ENCODE results near the gene C1orf174.

The C1orf174 gene

DNA sequence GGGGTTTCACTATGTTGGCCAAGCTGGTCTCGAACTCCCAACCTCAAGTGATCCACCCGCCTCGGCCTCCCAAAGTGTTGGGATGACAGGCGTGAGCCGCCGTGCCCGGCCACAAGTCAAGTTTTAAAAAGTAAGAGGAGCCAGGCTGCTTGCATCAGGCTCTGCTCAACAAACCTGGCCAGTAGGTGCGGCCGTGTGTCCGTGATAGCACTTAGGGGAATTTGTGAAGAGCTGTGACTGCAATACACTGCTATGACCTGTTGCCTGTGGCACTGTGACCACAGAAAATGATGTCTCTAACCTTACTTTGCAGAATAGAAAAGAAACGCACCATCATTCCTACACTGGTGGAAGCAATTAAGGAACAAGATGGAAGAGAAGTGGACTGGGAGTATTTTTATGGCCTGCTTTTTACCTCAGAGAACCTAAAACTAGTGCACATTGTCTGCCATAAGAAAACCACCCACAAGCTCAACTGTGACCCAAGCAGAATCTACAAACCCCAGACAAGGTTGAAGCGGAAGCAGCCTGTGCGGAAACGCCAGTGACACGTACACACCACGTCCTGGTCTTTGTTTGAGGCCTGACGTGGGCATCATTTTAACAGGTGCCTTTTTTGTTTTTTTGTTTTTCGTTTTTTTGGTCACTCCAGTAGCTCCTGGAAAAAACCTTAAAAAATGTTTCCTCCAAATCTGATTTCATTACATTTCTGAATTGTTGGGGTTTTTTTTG, 16.7 kb downstream of the C1orf174 start:
- H3K27ac Mint-ChIP-seq = no peak overlapping the region
- peaks cover 7% of the 10 kb centered on the region for H3K4me1 Mint-ChIP-seq (ENCODE audit: low read depth)
- no peaks in the 10 kb centered on the region for H3K9me3 Mint-ChIP-seq (ENCODE audit: low read depth)
- H3K36me3 Mint-ChIP-seq = peaks cover 17% of the 10 kb centered on the region
- H3K27me3 Mint-ChIP-seq = no peaks in the 10 kb centered on the region
- no peak overlapping the region for H3K4me3 Mint-ChIP-seq

DNA sequence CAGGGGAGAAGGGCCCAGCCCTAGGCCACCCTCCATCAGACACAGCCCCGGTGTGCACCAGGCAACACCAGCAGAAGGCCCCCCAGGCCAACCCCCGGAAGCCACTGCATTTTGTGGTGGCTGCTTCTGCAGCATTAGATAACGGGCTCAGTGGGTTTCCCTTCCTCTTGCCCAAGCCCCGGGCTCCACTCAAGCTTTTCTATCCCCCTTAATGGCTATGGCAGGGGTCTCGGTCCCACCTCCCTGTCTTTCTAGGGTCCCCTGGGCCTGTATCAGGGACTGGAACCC, 18.9 kb downstream of the C1orf174 start:
- H3K9me3 Mint-ChIP-seq (ENCODE audit: low read depth) = no peaks in the 10 kb centered on the region
- no peak overlapping the region for H3K27ac Mint-ChIP-seq
- peaks cover 17% of the 10 kb centered on the region for H3K36me3 Mint-ChIP-seq
- H3K4me3 Mint-ChIP-seq = no peak overlapping the region
- H3K27me3 Mint-ChIP-seq = no peaks in the 10 kb centered on the region
- H3K4me1 Mint-ChIP-seq (ENCODE audit: low read depth) = peaks cover 5% of the 10 kb centered on the region

DNA sequence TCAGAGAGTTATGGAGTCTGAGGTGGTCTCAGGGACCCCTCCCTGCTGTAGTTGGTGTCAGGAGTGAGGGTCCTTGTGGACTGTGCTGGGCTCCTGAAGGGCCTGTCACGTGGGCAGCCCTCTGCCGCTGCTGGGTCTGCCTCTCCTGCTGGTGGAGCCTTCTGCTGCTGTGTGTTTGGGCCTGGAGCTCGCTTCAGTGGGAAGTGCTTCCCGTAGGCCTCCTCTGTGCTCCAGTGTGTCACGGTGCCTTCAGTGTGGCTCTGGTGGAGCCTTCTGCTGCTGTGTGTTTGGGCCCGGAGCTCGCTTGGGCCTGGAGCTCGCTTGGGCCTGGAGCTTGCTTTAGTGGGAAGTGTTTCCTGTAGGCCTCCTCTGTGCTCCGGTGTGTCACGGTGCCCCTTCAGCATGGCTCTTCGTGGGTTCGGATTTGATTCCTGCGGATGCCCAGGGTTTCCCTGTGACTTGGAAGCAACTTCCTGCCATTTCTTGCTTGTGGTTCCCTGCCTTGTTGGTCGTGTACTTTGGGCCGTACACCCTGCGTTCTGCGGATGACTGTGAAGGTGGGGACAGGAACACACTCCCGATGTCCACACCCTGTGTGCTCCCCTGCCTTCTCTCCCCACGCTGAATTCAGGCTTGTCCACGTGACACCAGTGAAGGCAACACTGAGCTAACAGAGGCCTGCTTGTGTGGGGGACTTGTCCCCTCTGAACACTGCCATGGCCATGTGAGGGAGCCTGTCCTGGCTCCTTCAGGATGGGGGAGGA, 19.5 kb downstream of the C1orf174 start:
- Mint-ChIP-seq H3K4me1 (ENCODE audit: low read depth) (peaks cover 5% of the 10 kb centered on the region), H3K36me3 (peaks cover 17% of the 10 kb centered on the region), H3K9me3 (ENCODE audit: low read depth) (no peaks in the 10 kb centered on the region), H3K27ac (no peak overlapping the region), H3K27me3 (no peaks in the 10 kb centered on the region), H3K4me3 (no peak overlapping the region)

DNA sequence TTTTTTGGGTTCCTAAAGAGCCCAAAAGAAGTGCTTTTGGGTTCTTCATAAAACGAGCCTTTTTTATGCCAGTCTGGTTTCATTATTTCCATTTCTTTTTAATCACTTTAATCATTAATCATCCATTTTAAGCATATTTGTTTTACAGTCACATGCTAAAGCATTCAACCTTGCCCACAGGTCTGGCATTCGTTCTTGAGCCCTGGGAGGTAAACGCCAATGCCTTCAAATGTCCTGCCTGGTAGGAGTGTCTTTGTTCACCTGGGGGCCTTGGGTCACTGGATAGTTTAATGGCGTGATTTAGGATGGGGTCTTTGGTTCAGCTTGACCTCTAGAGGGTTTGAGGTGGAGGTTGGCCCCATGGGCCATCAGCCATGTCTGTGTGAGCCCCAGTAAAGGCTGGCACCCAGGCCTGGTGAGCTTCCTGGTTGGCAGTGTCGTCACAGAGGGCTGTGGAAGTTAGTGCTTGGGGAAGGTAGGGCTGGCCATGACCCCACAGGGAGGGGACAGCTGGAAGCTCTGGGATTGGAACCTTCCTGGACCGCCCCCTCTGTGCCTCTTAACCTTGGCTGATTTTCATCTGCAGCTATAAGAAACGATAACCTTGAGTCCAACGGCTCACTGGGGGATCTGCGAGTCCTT, 20.2 kb downstream of the C1orf174 start:
- Mint-ChIP-seq H3K27me3 (no peaks in the 10 kb centered on the region), H3K27ac (no peak overlapping the region), H3K4me3 (no peak overlapping the region), H3K36me3 (peaks cover 15% of the 10 kb centered on the region), H3K4me1 (ENCODE audit: low read depth) (peaks cover 5% of the 10 kb centered on the region), H3K9me3 (ENCODE audit: low read depth) (no peaks in the 10 kb centered on the region)

DNA sequence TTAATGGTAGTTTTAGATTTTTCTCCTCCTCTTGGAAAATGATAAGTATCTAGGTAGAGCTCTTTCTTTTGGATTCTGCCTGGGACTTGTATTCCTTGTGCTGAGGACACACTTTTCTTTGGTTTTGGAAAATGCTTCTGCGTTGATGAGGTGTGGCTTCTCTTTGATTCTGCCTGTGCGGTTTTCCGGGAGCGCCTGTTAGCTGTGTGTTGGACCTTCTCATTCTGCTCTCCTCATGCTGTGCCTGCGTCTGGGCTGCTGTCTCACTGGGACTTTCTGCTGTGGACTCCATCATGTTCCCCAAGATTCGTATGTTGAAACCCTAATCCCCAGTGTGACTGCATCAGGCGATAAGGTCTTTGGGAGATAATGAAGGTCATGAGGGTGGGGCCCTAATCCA, 21.0 kb downstream of the C1orf174 start:
- H3K27ac Mint-ChIP-seq = no peak overlapping the region
- peaks cover 11% of the 10 kb centered on the region for H3K36me3 Mint-ChIP-seq
- no peak overlapping the region for H3K4me3 Mint-ChIP-seq
- no peaks in the 10 kb centered on the region for H3K27me3 Mint-ChIP-seq
- H3K4me1 Mint-ChIP-seq (ENCODE audit: low read depth) = peaks cover 5% of the 10 kb centered on the region
- H3K9me3 Mint-ChIP-seq (ENCODE audit: low read depth) = no peaks in the 10 kb centered on the region

DNA sequence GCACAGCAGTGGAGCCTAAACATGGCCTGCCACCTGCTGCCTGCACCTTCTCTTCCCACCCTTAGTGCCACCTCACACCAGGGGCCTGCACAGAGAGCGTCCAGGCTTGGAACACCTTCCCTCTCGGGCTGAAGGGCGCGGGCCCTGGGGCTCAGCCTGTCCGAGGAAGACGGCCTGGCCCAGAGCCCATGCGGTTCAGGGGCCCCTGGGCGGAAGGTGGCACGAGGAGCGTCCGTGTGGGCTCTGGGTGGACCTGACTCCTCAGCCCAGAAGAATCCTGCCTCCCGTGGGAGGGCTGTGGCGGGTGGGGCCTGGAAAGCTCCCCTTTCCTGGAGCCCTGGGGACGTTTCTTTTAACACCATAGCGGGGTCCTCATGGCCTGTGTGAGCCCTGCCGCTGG, 23.4 kb downstream of the C1orf174 start:
- H3K4me1 Mint-ChIP-seq (ENCODE audit: low read depth) = peaks cover 5% of the 10 kb centered on the region
- H3K36me3 Mint-ChIP-seq = peaks cover 13% of the 10 kb centered on the region
- H3K27ac Mint-ChIP-seq = no peak overlapping the region
- no peaks in the 10 kb centered on the region for H3K27me3 Mint-ChIP-seq
- H3K9me3 Mint-ChIP-seq (ENCODE audit: low read depth) = no peaks in the 10 kb centered on the region
- H3K4me3 Mint-ChIP-seq = no peak overlapping the region

DNA sequence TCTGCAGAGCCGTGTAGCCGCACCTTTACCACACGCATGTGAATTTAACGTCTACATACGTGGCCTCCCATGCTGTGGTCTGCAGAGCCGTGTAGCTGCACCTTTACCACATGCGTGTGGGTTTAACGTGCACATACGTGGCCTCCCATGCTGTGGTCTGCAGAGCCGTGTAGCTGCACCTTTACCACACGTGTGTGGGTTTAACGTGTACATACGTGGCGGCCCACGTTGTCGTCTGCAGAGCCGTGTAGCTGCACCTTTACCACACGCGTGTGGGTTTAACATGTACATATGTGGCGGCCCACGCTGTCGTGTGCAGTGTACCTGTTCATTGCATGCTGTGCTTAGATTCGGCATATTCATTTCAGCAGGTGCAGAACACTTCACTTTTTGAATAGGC, 25.3 kb downstream of the C1orf174 start:
- Mint-ChIP-seq H3K9me3 (ENCODE audit: low read depth) (no peaks in the 10 kb centered on the region), H3K27me3 (no peaks in the 10 kb centered on the region), H3K36me3 (peaks cover 10% of the 10 kb centered on the region), H3K4me1 (ENCODE audit: low read depth) (no peaks in the 10 kb centered on the region), H3K4me3 (no peak overlapping the region), H3K27ac (no peak overlapping the region)

DNA sequence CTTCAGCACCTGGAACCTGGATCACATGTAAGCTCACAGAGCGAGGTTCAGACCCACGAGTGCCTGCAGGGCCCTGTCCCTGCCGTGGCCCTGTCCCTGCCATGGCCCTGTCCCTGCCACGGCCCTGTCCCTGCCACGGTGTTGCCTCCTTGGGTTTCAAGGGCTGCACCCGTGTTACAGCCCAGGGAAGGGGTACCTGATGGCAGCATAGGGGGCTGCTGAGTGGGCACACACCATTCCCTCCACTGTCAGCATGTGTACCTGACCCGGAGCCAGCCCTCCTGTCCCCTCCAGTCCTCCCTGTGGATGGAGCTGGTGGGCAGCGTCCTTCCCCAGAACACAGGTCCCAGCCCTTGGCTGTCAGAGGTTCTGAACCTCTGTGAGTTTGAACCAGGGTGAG, 27.5 kb downstream of the C1orf174 start:
- Mint-ChIP-seq H3K4me3 (no peak overlapping the region), H3K27me3 (no peaks in the 10 kb centered on the region), H3K9me3 (ENCODE audit: low read depth) (no peaks in the 10 kb centered on the region), H3K36me3 (peaks cover 2% of the 10 kb centered on the region), H3K4me1 (ENCODE audit: low read depth) (no peaks in the 10 kb centered on the region), H3K27ac (no peak overlapping the region)

DNA sequence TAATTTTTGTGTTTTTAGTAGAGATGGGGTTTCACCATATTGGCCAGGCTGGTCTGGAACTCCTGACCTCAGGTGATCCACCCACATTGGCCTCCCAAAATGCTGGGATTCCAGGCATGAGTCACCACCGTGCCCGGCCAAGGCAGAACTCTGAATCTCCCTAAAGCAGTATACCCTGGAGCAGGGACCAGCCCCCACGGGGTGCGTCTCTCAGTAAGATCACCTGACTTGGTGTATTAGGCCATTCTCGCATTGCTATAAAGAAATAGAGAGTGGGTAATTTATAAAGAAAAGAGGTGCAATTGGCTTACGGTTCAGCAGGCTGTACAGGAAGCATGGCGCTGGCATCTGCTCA, 28.6 kb downstream of the C1orf174 start:
- peaks cover 1% of the 10 kb centered on the region for H3K4me1 Mint-ChIP-seq (ENCODE audit: low read depth)
- H3K9me3 Mint-ChIP-seq (ENCODE audit: low read depth) = no peaks in the 10 kb centered on the region
- H3K27me3 Mint-ChIP-seq = no peaks in the 10 kb centered on the region
- H3K4me3 Mint-ChIP-seq = no peak overlapping the region
- no peak overlapping the region for H3K27ac Mint-ChIP-seq
- H3K36me3 Mint-ChIP-seq = peaks cover 2% of the 10 kb centered on the region

DNA sequence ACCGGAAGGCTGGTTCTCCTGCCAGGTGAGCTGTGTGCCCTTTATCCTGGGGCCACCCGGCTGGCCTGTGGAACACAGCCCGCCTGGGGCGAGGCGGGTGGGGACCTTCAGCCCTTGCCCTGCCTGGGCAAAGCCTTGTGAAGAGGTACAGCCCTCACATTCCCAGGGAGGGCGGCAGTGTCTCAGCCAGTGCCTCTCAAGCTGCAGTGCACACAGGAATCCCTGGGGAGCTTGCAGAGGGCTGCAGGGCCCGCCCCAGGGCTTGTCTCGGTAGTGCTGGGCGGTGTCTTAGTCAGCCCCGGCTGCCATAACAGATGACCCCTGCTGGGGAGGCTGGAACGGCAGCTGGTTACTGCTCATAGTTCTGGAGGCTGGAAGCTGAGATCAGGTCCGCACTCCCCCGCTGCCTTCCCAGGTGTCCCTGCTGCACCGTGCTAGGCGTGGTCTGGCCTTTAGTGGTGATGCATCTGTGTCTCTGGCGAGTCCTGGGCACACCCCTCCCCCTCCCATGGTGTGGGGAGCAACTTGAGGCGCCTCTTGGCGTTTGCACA, 30.2 kb downstream of the C1orf174 start:
- Mint-ChIP-seq H3K27me3 (no peaks in the 10 kb centered on the region), H3K27ac (no peak overlapping the region), H3K9me3 (ENCODE audit: low read depth) (no peaks in the 10 kb centered on the region), H3K4me3 (no peak overlapping the region), H3K36me3 (peaks cover 2% of the 10 kb centered on the region), H3K4me1 (ENCODE audit: low read depth) (peaks cover 1% of the 10 kb centered on the region)

DNA sequence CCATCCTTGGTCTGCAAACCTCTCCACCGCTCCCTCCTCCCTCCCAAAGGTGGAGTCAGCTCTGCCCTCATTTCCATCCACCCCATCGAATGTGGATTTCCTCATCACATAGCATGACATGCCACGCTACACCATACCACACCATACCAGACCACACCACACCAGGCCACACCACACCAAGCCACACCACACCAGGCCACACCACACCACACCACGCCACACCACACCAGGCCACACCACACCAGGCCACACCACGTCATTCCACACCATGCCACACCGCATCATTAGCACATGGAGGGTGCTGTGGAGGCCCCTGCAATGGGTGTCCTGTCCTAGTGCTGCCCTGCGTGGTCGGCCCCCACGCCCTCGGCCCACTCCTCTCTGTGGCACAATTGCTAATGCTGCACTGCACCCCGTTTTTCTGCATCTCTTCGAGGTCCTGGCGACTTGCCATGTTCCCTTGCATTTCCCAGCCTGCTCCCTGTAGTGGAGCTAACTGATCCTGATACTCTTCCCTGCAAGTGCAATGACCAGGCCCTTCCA, 31.5 kb downstream of the C1orf174 start:
- Mint-ChIP-seq H3K4me1 (ENCODE audit: low read depth) (peaks cover 2% of the 10 kb centered on the region), H3K27me3 (no peaks in the 10 kb centered on the region), H3K9me3 (ENCODE audit: low read depth) (no peaks in the 10 kb centered on the region), H3K4me3 (no peak overlapping the region), H3K36me3 (peaks cover under 1% of the 10 kb centered on the region), H3K27ac (no peak overlapping the region)

DNA sequence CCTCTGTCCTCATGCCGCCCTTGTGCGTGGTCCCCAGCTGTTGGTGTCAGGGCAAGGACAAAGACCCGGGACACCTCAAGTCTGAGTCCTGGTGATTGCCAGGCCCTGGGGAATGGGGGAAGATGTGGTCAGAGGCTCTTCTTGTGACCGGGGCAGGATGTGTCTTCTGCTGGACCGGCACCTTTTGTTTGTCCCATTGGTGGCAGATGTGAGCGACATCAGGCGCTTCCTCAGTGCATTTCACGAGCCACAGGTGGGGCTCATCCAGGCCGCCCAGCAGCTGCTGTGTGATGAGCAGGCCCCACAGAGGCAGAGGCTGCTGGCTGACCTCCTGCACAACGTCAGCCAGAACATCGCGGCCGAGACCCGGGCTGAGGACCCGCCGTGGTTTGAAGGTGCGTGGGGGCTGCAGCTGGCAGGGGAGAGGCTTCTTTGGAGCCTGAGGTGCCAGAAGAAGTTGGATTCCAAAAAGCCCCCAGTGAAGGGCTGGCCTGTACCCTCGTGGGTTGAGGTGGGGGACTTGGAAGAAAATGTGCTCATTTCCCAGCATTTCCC, 34.4 kb downstream of the C1orf174 start:
- Mint-ChIP-seq H3K4me1 (ENCODE audit: low read depth) (peaks cover 4% of the 10 kb centered on the region), H3K4me3 (no peak overlapping the region), H3K36me3 (peaks cover 2% of the 10 kb centered on the region), H3K9me3 (ENCODE audit: low read depth) (no peaks in the 10 kb centered on the region), H3K27me3 (no peaks in the 10 kb centered on the region), H3K27ac (no peak overlapping the region)

DNA sequence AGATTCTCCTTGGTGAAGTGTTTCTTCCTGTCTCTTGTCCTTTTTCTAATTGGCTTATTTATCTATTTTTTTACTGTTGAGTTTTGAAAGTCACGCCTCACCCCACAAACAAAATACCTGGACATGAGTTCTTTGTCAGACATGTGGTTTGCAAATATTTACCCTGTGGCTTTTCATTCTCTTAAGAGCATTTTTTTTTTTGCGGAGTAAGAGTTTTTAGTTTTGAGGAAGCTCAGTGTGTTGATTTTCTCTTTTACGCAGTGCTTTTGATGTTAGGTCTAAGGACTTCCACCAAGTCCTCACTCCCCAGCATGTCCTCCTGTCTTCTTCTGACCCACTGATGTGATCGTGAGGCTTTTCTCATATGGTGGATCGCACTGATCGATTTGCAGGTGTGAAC, 35.2 kb downstream of the C1orf174 start:
- Mint-ChIP-seq H3K27me3 (no peaks in the 10 kb centered on the region), H3K4me1 (ENCODE audit: low read depth) (peaks cover 5% of the 10 kb centered on the region), H3K9me3 (ENCODE audit: low read depth) (no peaks in the 10 kb centered on the region), H3K27ac (no peak overlapping the region), H3K4me3 (no peak overlapping the region), H3K36me3 (peaks cover 4% of the 10 kb centered on the region)

DNA sequence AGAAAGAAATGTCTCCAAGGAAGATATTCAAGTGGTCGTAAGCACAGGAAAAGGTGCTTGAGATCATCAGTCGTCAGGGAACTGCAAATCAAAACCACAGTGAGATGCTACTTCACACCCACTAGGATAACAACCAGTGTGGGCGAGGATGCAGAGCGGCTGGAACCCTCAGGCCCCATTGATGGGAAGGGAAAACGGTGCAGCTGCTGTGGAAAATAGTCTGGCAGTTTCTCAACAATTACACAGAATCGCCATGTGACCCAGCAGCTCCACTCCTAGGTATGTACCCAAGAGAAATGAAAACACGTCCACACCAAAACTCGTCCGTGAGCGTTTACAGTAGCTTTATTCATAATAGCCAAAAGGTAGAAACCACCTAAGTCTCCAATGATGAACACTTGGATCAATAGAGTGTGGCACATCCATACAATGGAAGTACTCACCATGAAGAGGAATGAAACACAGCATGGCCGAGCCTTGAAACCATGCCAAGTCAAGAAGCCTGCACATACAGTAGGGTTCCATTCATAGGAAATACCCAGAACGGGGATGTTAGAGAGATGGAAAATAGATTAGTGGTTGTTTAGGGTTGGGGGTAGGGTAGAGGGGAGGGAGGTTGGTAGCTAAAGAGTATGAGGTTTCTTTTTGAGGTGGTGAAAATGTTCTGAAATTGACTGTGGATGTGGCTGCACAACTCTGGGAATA, 36.7 kb downstream of the C1orf174 start:
- Mint-ChIP-seq H3K4me1 (ENCODE audit: low read depth) (peaks cover 14% of the 10 kb centered on the region), H3K27me3 (no peaks in the 10 kb centered on the region), H3K4me3 (no peak overlapping the region), H3K9me3 (ENCODE audit: low read depth) (no peaks in the 10 kb centered on the region), H3K27ac (no peak overlapping the region), H3K36me3 (peaks cover 4% of the 10 kb centered on the region)

Measured in activated naive CD8-positive, alpha-beta T cell (primary cell).